HCEC 1CT (cell line): ENCODE measurements around the gene DNAJC18.
"Not testable (repeated sequence)": the region's sequence is repeated elsewhere in the genome, so short reads cannot be mapped to it uniquely, and the experiment has no call there.

Experiments
- DNase-seq: peaks from one replicate; pipeline ENCODE4 v3.0.0-alpha.2; 2017

Gene DNAJC18

GRCh38 chr5:139402561-139403158 lies 36.7 kb downstream of the DNAJC18 start:
- DNase-seq, result no peak

DNA sequence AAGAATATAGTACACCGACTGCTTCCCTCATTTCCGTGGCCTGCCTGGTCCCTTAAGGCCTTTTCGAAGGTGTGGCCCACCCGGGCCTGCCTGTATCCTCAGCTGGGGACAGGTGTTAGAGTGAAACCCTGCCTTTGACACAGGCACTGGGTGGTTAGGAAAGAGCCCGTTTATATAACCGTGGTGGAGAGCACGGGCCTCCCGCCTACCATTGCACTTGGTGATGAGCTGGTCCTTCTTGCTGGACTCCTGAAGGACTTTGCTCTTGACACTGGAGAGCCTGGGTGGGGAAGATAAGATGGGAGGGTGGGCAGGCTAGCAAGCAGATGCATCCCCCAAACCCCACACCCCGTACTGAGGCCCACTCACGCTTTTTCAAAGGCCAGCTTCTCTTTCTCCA lies 37.8 kb downstream of the DNAJC18 start:
- DNase-seq, result no peak

- DNase-seq, result no peak
Observed at GRCh38 chr5:139399501-139400121, 39.7 kb downstream of the DNAJC18 start.

DNA sequence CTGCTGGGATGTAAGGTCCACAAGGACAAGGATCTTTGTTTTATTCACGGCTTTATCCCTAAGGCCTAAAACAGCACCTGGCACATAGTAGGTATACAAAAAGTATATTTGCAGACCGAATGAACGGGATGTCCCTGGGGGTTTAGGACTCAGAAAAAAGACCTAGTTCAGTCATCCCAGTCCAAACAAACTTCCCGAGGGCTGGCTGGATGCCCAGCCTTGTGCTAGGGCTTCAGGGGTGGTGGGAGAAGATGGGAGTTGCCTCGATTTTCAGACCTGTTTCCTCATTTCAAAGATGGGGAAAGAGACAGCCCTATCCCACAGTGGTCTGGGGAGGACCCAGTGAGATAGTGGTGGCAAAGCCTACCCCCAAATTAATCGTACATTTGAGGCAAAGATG lies 41.4 kb downstream of the DNAJC18 start:
- no peak for DNase-seq

- DNase-seq, result no peak
Observed at GRCh38 chr5:139396691-139397090, 42.6 kb downstream of the DNAJC18 start.

- DNase-seq, result peak; percentile 22
Observed at GRCh38 chr5:139395844-139396640, 43.3 kb downstream of the DNAJC18 start.

GRCh38 chr5:139394654-139395566 lies 44.4 kb downstream of the DNAJC18 start, which contains the start of gene PROB1:
PROB1 (minus strand) TSS chr5:139395104; CDS start chr5:139395081, 23 bp downstream.
- DNase-seq, result no peak

DNA sequence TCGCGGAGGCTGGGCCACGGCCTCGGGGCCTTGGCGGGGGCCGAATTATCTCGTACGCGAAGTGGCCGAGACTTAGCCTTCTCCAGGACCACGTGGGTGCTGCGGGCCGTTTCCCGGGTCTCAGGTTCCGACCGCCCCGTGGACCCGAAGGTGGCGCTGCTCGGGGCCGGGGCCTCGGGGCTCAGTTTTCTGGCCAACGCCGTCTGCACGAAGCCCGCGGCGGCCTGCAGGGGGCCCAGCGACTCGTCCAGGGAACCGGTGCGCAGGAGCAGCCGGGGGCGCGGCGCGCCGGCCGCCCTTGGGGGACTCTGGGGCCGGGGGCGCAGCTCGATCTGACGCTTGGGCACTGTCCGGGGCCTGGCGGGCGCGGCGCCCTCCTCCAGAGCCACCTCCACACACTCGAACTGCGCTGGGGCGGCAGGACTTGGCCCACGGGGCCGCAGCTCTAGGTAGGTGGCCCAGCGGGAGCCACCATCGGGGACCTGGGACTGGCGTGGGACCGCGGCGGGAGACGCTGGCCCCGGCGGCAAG lies 45.1 kb downstream of the DNAJC18 start:
- DNase-seq, result no peak

DNA sequence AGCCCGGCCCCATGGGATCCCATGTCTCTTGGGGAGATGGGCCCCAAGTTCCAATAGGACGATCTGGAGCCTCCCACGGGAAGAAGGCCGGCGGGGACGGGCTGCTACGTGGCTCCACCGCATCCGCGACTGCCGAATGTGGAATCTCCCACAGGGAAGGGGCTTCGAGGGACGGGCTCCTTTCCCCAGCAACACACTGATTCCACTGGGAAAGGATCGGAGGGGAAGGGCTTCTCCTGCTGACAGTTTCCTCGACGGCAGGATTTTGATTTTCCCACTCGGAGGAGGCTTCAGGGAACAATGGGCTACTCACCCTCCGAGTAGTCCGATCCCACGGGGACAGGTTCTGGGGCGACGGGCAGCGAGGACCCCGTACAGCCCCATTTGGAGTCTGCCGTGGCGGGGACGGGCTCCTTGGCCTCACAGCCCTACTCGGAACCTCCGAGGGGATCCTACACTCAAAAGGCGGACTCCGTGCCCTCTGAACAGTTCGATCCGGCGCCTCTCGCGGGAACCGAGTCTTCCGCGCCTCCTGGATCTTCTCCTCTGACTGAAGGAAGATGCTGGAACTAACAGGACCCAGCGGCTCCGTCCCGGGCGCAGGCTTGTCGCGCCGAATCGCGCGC lies 45.7 kb downstream of the DNAJC18 start:
- DNase-seq, result no peak

DNA sequence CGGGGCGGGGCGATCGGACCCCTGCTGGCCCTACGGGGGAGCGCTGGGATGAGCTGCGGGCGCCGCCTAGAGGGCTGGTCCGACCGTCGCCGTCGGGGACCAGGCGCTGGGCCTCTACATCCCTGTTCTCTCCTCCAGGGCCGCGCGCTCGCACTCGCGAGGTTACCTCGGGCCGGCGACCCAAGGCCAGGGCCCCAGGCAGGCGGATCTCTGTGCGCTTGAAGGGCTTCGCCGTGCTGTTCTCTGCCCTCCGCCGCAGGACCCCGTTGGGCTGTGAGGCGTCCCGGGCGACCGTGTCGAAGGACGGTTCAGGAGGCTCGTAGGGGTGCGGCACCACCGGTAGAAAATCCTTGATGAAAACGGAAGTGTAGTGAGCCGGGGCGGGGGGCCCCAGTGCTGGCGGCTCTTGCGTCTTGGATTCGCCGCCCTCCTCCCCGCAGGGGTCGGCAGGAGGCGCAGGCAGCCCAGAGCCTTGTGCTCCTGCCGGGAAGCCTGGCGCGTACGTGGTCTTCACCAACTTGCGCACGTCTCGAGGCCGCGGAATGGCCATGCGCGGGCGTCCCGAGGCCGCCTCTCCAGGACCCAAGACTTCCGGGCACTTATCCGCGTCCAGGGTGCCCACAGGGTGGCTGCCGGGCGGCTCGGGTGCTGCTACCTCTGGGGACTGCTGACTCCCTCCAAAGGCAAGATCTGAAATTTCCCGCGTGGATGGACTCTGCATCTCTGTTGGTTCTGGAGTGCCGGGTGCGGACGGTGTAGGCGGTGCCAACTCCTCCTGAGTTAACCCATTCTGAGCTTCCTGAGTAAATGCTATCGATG lies 46.4 kb downstream of the DNAJC18 start:
- peak; percentile 19 for DNase-seq

DNA sequence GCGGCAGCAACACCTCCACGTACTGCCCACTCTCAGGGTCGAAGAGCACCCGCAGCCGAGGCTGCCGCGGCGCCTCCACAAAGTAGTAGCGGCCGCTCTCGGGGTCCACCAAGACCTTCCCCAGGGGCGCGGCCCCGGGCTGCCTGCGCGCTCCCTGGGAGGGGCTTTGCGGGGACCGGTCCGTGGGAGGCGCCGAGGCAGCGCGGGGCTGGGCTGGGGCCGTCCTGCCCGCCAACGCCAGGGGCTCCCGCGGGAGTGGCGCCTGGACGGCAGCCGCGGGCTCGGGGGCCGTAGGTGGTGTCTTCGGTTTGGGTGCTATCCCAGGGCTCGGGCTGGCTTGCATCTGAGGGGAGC lies 47.0 kb downstream of the DNAJC18 start:
- no peak for DNase-seq

- DNase-seq, result no peak
Observed at GRCh38 chr5:139391570-139392323, 47.6 kb downstream of the DNAJC18 start.

GRCh38 chr5:139390639-139391569 lies 48.4 kb downstream of the DNAJC18 start:
- no peak for DNase-seq

DNA sequence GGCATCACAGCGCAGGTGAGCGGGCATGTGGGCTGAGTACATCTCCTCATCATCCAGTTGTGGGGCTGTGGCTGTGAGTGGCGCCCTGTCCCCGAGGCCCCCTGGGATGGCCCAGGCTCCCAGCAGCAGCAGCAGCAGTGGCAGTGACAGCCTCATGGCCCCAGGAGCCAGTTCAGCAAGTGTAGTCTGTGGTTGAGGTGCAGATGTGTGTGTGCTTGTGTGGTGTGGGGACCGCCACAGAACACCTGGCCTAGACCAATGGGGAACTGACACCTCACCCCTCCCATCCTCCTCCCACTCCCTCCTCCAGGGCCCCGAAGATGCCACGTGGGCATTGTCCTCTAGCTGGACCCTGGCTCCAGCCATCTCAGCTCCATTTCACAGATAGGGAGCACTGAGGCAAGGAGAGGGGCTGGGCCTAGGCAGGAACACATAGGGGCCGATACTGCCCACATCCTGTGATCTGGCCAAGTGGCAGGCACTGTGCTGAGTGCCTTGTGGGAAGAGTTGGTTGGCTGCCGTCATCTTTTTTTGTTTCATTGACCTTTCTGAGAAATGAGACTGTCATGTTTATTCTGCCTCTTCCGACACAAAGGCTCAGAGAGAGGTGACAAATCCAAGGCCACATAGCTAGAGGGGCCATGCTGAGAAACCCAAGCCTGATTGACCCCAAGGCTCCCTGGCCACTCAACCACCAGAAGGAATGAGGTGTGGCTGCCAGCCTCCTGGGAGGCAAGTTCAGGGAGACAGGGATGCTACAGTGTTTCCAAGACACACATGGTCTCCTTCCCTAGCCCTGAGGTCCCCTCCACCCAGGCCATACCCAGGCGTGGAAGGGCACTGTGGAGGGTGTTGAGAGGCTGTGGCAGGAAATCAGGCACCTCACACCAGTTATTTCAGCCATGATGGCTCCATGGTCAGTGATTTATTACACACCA lies 49.4 kb downstream of the DNAJC18 start, which contains the start of gene MZB1:
TSS of gene MZB1 (minus strand) at position 213 of the 938 bp plus-strand sequence. CDS start at position 156, 57 bp downstream.
- DNase-seq, result no peak

- no peak for DNase-seq
Observed at GRCh38 chr5:139388198-139388821, 51.0 kb downstream of the DNAJC18 start.

- DNase-seq, result no peak
Observed at GRCh38 chr5:139387611-139388197, 51.6 kb downstream of the DNAJC18 start.

GRCh38 chr5:139386956-139387355 lies 52.4 kb downstream of the DNAJC18 start:
- not testable (repeated sequence) for DNase-seq
